GM08714 (cell line): Measurements from ENCODE around the gene PMP22.

ENCODE experiments used
- H3K4me3 ChIP-seq: fragments of 200-500 bp; sonication (Bioruptor generic); 2 replicates; pipeline ENCODE4 v1.5.1; 2014; ENCODE audit warnings: mild to moderate bottlenecking, low read length, inconsistent platforms
- ZNF274 ChIP-seq: IDR thresholded peaks from 2 replicates; pipeline ENCODE4 v1.6.1; 2012; ENCODE audit warnings: mild to moderate bottlenecking, low read depth, low read length

The PMP22 gene

GRCh38 chr17:15267996-15268395 is 2.9 kb upstream of the PMP22 start:
- no peak overlapping the region for H3K4me3 ChIP-seq
- TF ChIP-seq ZNF274 = no peak

DNA sequence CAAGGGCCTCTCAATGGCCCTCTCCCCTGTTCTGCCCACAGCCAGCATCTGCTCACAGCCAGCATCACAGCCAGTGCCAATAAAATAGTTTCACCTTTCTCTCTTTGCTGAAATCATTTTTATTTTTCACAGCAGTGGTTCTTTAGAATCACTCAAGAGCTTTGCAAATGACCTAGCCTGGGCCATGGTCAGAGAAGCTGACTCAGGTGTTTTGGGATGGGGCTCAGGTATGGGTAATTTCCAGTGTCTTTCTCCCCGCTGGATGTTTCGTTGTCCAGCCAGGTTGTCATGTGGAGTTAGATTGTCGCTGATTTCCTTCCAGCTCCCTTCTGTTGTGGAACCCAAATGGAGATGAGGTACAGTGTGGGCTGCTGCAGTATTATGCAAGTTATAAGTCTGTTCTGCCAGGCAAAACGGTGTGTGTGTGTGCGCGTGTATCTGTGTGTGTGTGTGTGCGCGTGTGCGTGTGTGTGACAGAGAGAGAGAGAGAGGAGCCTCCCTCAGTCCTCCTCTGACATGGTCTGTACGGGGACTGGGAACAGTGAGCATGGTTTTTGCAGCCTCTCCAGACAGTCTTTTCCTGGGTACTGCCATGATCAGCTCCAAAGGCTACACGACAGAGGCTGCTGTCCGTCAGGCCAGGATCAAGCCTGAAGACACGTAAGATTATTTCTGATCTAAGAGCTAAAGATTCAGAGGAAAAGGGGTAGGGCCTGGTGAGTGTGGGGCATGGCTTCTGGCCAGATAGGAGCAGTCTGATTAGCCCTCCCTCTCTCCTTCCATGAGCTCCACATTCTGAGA is 1.4 kb upstream of the PMP22 start:
- H3K4me3 ChIP-seq = no peak overlapping the region
- TF ChIP-seq ZNF274 = no peak

DNA sequence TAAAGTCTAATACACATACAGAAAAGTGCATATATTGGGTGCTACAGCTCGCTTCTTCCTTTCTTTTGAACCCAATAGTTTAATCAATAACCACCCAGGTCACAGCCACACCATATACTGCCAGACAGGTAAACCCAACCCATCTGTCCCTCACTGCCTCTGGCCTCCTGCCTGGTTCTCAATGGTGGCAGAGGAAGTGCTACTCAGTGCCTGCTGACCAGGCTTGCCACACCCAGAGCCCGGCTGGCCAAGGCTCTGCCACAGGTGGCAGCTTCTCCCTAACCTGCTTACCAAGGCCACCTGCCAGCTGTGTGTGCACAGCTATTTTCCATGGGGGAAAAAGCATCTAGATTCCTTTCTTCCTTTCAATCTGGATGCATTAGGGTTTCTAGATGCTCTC is 584 bp downstream of the PMP22 start:
- TF ChIP-seq ZNF274 = no peak

DNA sequence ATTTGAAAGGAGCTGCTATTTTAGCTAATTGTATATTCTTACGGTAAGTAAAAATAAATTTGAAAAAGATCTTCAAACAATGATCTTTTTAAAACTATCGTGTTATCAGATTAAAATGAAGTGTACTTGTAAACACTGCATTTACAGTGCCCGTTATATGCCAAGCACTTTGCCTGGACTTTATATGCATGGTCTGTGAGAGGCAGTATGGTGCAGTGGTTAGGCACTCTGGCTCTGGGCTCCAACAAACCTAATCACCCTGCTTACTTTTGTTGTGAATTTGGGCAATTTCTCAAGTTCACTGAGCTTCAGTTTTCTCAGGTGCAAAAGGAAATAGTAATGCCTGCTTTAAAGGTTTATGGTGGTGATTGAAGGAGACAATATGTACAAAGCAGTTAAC is 1.4 kb downstream of the PMP22 start:
- no peak overlapping the region for H3K4me3 ChIP-seq
- TF ChIP-seq ZNF274 = no peak

More for the DNA sequence above, 584 bp downstream of the PMP22 start:
- H3K4me3 ChIP-seq = no peak overlapping the region

GRCh38 chr17:15263206-15263579 is 1.9 kb downstream of the PMP22 start:
- no peak overlapping the region for H3K4me3 ChIP-seq
- no peak for TF ChIP-seq ZNF274

DNA sequence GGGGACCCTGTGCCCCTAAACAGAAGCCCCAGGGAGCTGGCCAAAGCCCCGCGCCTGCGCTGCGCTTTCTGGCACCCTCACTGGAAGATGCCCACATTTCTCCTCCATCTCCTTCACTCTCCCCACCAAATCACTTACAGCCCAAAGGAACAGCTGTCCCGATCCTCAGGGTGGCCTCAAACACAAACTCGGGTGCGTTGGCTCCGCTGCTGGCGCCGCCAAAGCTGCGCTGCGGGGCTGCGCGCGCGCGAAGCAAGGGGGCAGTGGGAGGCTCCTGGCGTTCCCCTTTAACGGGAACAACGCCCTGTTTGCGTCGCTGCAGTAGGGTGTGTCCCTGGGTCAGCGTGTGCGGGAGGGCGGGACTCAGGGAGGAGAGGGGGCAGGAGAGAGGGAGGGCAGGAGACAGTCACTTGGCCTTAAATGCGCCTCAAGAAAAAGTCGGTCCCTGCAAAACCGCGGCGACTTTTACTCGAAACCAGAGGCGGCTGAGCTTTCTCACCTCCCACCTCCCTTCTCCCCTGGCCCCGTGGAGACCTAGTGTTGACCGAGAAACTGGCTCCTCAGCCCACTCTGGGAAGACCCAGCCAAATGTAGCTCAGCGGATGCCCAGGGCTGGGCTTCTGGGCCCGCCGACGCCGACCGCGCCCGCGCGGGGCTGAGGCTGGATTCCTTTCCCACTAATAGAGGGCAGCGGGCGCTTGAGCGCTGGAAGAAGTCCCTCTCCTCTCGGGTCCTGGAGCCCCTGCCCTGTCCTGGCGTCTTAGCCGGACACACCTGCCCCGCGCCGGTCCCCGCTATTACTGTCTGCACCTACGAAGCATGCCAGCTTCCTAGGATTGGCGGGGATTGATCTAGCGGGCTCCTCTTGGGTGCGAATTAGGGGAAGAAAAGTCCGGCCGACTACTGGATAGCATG is 2.6 kb downstream of the PMP22 start:
- no peak overlapping the region for H3K4me3 ChIP-seq
- no peak for TF ChIP-seq ZNF274

DNA sequence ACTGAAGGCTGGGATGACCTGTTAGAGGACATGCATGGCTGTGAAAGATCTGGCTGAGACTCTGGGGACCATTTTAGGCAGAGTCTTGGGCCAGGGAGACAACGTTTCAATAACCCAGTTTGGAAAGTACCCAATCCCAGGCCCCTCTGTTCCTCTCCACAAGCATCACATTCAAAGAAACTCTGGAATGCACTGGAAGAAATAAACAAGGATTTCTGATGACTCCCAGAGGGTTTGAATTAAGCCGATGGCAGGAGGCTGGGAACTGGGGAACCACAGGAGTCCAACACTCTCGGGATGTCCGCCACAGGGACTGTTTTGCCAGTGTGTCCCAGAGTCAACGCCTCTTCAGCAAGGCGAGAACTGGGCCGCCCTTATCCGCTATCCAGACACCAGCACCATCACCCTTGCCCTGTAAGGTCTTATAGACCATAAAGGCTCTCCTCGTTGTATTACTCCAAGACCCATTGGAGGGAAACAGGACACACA is 3.3 kb downstream of the PMP22 start:
- no peak for TF ChIP-seq ZNF274
- H3K4me3 ChIP-seq = no peak overlapping the region

DNA sequence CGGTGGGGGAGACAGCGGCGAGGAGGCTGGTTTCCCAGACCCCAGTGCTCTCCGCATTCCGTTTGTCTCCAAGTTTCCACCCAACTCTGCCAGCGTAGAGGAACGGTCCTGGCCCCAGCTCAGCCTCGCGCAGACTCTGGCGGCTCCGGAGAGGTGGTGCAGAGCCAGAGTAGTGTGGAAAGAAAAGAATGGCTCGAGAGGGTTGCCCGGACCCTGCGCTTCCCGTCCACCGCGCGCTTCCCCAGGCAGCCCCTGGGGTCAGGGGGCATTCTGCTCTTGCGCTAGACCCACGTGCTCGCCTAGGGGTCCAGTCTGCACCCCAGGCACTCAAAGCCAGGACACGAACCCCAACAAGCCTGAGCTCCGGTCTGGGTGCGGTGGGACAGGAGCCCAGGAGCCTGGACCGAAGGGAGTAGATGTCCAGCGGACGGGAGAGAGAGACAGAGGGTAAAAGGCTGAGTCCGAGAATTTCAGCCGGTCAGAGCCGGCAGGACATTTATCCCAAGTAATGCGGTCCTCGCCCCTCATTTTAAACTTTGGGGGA is 3.8 kb downstream of the PMP22 start:
- no peak overlapping the region for H3K4me3 ChIP-seq
- no peak for TF ChIP-seq ZNF274

DNA sequence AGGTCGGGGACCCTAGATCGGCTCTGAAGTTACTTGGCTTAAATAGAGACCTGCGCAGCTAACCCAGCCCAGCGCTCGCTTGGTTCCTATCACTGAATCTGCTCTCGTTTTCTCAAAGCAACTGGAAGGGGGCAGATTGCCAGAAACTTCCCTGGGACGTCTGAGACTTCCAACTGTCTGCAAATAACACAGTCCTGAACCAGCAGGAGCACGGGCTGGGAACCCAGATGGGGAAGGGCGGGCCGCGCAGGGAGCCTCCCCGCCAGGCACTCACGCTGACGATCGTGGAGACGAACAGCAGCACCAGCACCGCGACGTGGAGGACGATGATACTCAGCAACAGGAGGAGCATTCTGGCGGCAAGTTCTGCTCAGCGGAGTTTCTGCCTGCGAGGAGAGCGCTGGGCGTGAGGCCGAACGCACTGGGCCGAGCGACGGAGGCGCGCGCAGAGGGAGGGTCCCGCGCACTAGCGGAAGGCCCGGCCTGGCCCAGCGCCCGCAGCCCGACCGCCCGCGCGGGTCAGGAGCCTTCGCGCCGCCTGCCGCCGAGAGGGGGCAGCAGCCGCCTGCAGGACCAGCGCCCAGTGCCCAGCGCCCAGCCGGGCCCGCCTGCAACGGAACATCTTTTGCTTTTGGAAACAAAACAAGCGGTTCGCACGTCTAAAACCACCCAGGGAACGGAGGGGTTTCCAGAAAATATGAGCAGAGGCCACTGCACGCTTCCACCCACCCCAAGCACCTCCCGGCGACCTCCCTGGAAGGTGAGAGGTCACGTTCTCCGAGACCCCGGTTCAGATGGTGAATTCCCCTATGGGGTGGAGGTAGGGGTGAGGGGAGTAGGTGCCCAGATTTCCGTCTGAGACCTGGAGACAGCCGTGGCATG is 4.5 kb downstream of the PMP22 start:
- no peak for TF ChIP-seq ZNF274
- no peak overlapping the region; the same call in 1 of the 2 replicates for H3K4me3 ChIP-seq

GRCh38 chr17:15257796-15258512 is 7.2 kb downstream of the PMP22 start:
- H3K4me3 ChIP-seq = no peak overlapping the region
- no peak for TF ChIP-seq ZNF274

- no peak overlapping the region for H3K4me3 ChIP-seq
- TF ChIP-seq ZNF274 = no peak
Measured at GRCh38 chr17:15257258-15257788, 7.8 kb downstream of the PMP22 start.

DNA sequence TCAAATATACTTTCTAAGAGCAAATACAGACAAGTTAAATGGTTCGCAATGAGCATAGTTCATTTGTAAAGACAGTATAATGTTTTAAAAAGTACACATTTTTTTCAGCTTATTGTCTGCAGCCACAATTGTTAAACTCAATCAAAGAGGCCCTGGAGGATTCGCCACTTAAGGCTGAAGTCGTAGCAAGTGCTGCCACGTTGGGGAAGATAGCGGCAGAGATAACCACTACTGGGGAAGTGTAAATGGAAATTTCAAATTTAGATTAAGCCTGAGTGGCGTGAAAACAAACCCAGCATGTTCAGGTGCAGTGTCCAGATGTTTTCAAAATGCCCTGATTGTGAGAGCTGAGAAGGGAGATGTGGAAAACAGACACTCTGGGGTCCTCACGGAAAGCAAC is 8.4 kb downstream of the PMP22 start:
- no peak for TF ChIP-seq ZNF274
- no peak overlapping the region for H3K4me3 ChIP-seq
